ENCODE data around the gene LEPROT.

GRCh38 chr1:65457868-65458267, 37.4 kb downstream of the LEPROT start:
- TF ChIP-seq CTCF (IDR thresholded peaks at IDR 0.05; ENCODE audit: low read depth, low read length, missing input control) (no peak), SP1 (IDR thresholded peaks at IDR 0.05) (no peak), JUND (IDR thresholded peaks at IDR 0.05) (no peak), TAF1 (conservative IDR thresholded peaks at IDR 0.05) (no peak), FOXA1 (IDR thresholded peaks at IDR 0.05) (no peak), MAX (IDR thresholded peaks at IDR 0.05) (no peak), REST (IDR thresholded peaks at IDR 0.05) (no peak)
- TF ChIP-seq, protein P1, sequence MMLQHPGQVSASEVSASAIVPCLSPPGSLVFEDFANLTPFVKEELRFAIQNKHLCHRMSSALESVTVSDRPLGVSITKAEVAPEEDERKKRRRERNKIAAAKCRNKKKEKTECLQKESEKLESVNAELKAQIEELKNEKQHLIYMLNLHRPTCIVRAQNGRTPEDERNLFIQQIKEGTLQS (IDR thresholded peaks at IDR 0.05): no peak

Data from liver (tissue), 3 donors.